Retinal pigment epithelial cell (primary cell): ENCODE results near the gene LGALS8.
"Not testable (repeated sequence)": the region's sequence is repeated elsewhere in the genome, so short reads cannot be mapped to it uniquely, and the experiment has no call there.

Source experiments
- DNase-seq: peaks from one replicate; pipeline ENCODE4 v3.0.0-alpha.2; 2010; ENCODE audit warnings: low read depth
- H3K4me3 ChIP-seq: 2 replicates; pipeline ENCODE4 v1.5.1; 2011; ENCODE audit warnings: mild to moderate bottlenecking, low read length, control low read depth, moderate library complexity
- CTCF ChIP-seq: conservative IDR thresholded peaks from 2 replicates; pipeline ENCODE4 v1.5.1; 2011; ENCODE audit warnings: low read depth, low read length, control low read depth, inconsistent platforms

LGALS8 gene

GRCh38 chr1:236568285-236568894, 44.6 kb downstream of the LGALS8 start:
- no peak for DNase-seq
- no peak for TF ChIP-seq CTCF
- H3K4me3 ChIP-seq: no peak overlapping the region

GRCh38 chr1:236575523-236575922, 51.7 kb downstream of the LGALS8 start:
- no peak for DNase-seq
- no peak for TF ChIP-seq CTCF

GRCh38 chr1:236576004-236576403, 52.2 kb downstream of the LGALS8 start:
- DNase-seq: no peak
- no peak for TF ChIP-seq CTCF
- no peak overlapping the region for H3K4me3 ChIP-seq

More at GRCh38 chr1:236575523-236575922, 51.7 kb downstream of the LGALS8 start:
- H3K4me3 ChIP-seq: no peak overlapping the region

- DNase-seq, H3K4me3 ChIP-seq: not testable (repeated sequence)
Observed at GRCh38 chr1:236577041-236577440, 53.3 kb downstream of the LGALS8 start.

GRCh38 chr1:236578661-236579060, 54.9 kb downstream of the LGALS8 start:
- no peak overlapping the region for H3K4me3 ChIP-seq
- no peak for TF ChIP-seq CTCF
- DNase-seq: no peak

- H3K4me3 ChIP-seq, DNase-seq: not testable (repeated sequence)
Observed at GRCh38 chr1:236580404-236580803, 56.6 kb downstream of the LGALS8 start.

- no peak for TF ChIP-seq CTCF
- no peak for DNase-seq
- H3K4me3 ChIP-seq: no peak overlapping the region
Observed at GRCh38 chr1:236581528-236581927, 57.7 kb downstream of the LGALS8 start.

GRCh38 chr1:236589531-236589930, 65.7 kb downstream of the LGALS8 start:
- no peak for TF ChIP-seq CTCF
- DNase-seq: no peak
- no peak overlapping the region for H3K4me3 ChIP-seq
